ENCODE data around the gene CBX5. TPM values are rescaled to one million over a fixed set of nuclear protein-coding genes. Genes with fewer than 3 reads are reported as not detected.
"Not testable (repeated sequence)": the region's sequence is repeated elsewhere in the genome, so short reads cannot be mapped to it uniquely, and the experiment has no call there.

Gene CBX5
- total RNA-seq, 2 donors from 2014 or later = 50.8 to 55.7 TPM

DNA sequence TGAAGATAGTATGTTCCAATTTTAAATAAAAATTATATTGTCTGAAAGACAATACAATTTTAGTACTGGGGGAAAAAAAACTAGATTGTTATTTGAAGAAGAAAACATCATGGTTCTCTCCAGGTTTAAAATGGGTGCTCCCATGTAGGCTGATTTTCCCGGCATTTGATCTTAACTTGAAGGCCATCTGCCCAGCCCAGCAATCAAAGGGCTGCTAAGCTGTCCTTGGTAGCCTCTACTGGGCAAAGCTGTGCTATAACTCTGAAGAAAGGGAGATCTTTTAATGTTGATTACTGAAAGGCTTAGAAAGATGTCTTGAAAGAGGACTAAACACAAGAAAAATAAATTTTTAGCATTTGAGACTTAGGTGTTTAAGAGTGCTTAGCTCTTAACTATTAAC lies 41.4 kb downstream of the CBX5 start:
- no peak for ATAC-seq
- DNase-seq = no peak
- intact Hi-C loops (cut with DNase I) = no loop called here

DNA sequence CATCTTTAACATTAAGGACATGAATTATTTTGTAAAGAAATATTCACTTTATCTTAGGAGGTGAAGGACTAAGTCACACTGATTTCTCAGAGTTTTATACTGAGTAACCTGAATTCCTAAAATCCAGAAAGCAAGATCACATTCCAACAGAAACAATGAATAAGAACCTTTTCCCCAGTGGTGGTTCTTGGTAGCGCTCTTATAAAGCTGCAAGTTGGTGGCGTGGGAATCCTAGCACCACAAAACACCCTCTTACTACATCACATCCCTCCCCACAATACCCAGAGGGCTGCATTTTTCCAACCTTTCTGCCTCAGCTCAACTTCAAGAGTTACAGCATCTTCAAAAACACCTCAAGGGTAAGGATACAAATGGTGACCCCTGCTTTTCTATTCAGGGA lies 47.1 kb downstream of the CBX5 start:
- no peak for DNase-seq
- intact Hi-C loops (cut with DNase I) = no loop called here
- ATAC-seq = no peak

DNA sequence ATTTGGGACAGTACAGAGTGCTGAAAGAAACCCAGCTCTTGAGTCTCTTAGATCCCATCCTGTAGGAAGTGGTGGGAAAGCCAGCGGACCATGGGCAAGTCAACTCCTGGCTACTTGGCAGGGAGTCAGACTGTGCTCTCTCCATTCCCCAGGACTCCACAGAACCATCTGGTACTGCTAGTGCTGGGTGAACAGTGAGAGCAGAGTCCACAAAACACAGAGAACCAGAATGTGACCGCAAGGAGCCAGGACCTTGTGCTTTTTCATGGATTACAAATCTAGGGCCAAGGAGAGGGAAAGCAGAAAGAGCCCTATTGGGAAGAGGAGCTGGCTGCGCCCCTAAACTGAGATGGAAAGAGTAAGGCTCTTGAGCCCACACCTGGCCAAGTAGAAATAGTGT lies 48.7 kb downstream of the CBX5 start:
- intact Hi-C loops (cut with DNase I); ATAC-seq; DNase-seq: not testable (repeated sequence)

DNA sequence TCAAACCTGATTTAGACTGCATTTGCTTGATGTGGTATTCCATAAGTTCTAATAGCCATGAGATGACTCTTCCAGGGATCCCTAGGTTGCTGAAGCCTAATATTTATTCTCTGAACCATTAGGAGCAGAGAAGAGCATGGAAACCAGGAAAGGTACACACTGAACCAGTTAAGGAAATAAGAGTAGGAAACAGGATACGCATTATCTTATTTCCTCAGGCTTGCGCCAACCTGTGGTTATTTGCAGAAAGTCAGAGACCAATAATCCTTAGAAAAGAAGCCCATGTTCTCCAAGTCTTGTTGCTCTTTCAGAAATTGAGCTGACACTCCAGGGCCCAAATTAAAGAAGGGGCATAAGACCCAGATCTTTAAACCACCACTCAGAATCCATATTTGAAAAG lies 49.4 kb downstream of the CBX5 start:
- intact Hi-C loops (cut with DNase I) = no loop called here
- DNase-seq (no peak), ATAC-seq (no peak)

DNA sequence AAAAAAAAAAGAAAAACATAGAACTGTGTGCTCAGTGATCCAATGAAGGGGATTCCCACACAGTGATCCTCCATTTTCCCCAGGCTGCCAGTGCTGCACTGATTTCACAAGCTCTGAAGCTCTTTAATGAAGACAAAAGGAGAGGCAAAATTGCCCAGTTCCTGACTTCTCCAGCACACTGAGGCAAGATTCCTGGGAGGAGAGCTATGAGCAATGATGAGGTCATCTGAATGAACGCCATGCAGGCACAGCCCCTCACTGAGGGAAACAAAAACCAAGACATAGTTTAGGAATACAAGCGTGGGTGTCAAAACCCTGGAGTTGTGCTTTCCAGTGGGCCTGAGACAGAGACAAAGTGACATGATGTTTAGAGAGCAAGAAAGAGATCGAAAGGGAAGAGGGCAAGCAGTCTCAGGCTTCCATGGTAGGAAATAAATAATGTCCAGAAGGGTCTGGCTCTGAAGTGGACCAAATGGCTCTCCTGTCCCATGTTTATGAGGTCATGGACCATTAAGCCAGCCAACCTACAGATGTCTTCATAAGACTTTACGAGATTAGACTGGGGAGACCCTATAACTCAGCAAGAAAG lies 50.2 kb downstream of the CBX5 start:
- DNase-seq (peak; percentile 50), ATAC-seq (peak; percentile 77 to 94)
- intact Hi-C loops (cut with DNase I) = no loop called here

DNA sequence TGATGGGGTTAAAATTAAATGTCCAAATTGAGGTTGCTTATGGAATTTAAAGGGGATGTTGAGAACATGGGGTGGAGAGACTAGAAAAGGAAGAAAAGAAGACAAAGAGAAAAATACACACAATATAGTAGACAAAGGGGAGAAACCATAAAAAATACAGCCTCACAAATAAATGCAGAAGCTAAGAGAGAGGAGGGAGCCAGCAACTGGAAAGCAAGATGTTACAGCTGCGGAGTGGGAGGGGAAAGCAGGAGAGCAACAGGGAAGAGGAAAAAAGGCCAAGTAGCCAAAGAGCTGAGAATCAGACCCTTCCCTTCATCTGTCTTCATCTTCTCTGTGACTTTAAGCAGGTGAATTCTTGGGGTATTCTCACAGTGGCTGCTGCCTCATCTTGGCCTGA lies 51.5 kb downstream of the CBX5 start:
- ATAC-seq (peak in 1 of 2 donors; percentile 24), DNase-seq (no peak)
- intact Hi-C loops (cut with DNase I) = no loop called here

DNA sequence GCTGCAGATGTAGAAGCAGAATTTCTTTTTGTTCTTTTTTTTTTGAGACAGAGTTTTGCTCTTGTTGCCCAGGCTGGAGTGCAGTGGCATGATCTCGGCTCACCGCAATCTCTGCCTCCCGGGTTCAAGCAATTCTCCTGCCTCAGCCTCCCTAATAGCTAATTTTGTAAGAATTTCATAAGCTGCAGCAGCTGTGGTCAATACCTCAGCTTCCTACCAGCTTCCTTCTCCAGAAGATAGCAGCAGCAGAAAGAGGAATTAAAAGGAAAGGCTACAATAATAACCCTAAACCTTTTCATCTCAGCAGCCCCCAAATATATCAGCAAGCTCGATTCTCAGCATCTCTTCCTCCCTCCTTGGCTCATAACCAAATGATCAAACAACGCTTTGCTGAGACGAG lies 52.0 kb downstream of the CBX5 start:
- DNase-seq; intact Hi-C loops (cut with DNase I); ATAC-seq: not testable (repeated sequence)

DNA sequence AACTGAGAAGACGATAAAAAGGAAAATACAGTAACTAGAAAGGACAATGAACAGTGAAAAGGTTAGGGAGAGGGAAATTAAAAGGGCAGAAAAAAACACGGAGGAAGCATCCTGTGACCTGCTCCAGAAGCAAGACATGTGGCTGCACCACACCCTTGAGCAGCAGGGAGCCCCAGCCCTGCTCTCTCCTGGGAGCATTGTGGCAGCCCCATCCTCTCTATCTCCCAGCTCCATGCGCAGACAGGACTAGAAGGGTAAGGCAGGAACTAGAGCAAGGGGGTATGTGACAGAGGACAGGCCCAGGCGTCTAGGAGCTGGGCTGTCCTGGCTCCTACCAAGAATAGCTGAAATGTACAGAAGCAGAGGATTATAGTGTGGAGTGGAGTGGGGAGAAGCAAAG lies 52.5 kb downstream of the CBX5 start:
- no peak for ATAC-seq
- intact Hi-C loops (cut with DNase I) = no loop called here
- DNase-seq = no peak

DNA sequence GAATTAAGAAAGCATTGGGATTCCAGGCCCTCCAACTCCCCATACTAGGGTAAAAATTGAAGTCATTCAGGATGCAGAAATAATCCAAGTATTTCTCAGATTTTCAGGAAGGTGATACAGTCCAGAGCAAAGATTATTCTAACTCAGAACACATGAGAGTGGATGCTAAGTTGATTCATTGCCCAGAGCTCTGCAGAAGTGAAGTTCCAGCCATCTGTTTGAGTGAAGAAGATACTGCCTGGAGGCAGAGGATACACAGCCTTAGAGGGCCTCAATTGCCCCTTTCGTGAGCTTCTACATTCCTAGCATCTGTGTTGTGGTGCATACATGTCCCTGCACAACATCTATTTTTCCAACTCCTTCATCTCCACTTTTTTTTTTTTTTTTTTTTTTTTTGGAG lies 54.3 kb downstream of the CBX5 start:
- DNase-seq (no peak), ATAC-seq (no peak)
- intact Hi-C loops (cut with DNase I) = no loop called here

DNA sequence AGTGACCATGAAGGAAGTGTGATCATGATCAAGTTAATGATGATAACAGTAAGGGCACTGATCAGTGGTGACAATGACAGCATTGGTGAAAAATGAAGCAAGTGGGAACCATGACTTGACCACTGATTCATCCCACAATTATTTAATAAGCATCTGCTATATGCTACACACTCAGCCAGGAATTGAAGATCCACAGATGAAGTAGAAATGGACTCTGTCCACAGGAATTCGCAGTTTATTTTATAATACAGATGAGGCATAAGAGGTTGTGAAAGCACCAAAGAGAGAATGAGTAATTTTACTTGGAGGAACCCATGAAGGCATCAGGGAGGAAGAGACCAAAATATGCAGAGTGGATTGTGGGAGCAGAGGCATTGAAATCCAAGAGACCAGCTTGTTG lies 57.3 kb downstream of the CBX5 start:
- ATAC-seq = no peak
- intact Hi-C loops (cut with DNase I) = no loop called here
- DNase-seq = no peak

DNA sequence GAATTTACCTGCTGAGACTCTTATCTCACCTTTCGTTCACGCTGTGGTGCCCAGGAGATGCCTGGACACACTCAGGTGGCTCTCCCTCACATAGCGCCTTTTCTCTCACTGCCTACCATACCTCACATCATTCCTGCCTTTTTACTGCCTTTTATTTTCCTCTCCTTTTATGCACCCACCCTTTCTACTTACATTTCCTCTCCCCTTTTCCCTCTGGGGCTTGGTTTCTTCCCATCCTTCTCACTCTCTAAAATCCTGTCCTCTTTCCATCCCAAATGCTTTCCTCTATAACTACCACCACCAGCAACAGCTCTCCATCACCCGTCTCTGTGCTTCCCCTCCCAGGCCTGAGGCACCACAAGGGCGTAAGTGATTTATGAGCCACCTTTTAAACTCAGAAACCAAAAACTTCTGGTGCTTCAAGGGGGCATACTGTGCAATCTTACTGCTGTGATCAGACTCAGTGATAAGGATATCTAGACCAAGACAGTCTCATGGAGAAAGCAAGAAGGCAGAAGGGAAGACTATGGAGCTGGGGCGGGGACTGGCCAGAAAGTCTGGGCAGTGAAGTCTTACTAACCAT lies 58.4 kb downstream of the CBX5 start:
- ATAC-seq (no peak), DNase-seq (no peak)
- intact Hi-C loops (cut with DNase I) = loop anchor here in 1 of 2 donors (2.0 kb wide), 1 partner anchor 139 kb away; no protein-coding TSS in a partner anchor

DNA sequence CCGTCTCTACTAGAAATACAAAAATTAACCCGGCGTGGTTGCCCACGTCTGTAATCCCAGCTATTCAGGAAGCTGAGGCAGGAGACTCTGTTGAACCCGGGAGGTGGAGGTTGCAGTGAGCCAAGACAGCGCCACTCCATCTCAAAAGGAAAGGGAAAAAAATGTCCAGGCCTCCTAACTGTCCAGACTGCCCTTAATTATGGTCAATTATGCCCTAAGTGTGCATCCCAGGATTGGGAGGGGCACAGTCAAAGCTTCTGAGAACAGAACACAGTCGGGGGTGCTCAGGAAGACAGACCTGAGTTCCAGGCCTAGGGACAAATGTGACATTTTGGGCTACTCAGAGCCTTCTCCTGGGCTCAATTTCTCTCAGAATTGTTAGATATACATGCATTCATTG lies 59.4 kb downstream of the CBX5 start:
- intact Hi-C loops (cut with DNase I) = loop anchor here in 1 of 2 donors (1.0 to 2.0 kb wide), 2 partner anchors 104 to 140 kb away; no protein-coding TSS in a partner anchor
- no peak for DNase-seq
- no peak for ATAC-seq

DNA sequence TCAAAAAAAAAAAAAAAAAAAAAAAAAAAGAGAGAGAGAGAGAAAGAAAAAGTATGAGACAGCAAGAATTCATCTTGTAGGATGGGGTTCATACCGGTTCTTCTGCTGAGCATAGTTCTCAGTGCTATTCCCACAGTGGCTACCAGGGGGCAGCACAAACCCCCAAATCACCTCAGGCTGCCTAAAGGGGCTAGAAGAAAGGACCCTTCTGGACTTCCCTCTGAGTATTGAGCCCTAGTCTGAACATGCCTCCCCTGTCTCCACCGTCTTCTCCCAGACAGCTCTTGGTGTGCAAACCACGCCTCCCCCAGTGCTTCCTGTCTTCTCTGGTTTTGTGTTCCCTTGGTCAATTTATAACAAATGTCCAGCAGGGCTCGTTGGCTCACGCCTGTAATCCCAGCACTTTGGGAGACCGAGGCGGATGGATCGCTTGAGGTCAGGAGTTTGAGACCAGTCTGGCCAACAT lies 59.8 kb downstream of the CBX5 start:
- intact Hi-C loops (cut with DNase I) = loop anchor here in 1 of 2 donors (1.0 to 2.0 kb wide), 2 partner anchors 104 to 141 kb away; no protein-coding TSS in a partner anchor
- peak; percentile 49 for DNase-seq

DNA sequence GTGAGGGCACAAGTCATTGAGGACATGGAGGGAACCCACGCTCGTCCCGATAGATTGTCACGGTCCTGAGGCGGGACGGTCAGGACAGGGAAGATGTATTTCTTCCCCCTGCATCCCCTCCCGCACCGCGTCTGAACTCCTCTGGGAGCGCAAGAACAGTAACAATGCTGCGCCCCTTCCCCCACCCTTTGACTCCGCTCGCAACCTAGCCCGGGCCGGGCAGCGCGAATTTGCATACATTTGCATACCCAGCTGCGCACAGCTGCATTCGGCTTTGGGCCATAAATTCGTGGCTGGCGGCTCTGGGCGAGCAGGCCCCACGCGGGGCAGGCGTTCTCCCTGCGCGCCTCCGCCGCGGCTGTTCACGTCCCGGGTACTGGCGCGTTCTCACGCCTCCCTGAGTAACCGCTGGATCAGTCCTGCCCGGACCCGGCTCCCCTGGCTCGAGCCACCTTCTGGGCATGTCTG lies 62.1 kb downstream of the CBX5 start:
- DNase-seq = peak; percentile 48
- intact Hi-C loops (cut with DNase I) = loop anchor here in 1 of 2 donors (5.0 kb wide), 1 partner anchor 144 kb away; the partner anchor contains the start of gene GPR84
- ATAC-seq = peak in 1 of 2 donors; percentile 28

More for the DNA sequence above, 59.8 kb downstream of the CBX5 start:
- peak; percentile 36 to 56 for ATAC-seq

DNA sequence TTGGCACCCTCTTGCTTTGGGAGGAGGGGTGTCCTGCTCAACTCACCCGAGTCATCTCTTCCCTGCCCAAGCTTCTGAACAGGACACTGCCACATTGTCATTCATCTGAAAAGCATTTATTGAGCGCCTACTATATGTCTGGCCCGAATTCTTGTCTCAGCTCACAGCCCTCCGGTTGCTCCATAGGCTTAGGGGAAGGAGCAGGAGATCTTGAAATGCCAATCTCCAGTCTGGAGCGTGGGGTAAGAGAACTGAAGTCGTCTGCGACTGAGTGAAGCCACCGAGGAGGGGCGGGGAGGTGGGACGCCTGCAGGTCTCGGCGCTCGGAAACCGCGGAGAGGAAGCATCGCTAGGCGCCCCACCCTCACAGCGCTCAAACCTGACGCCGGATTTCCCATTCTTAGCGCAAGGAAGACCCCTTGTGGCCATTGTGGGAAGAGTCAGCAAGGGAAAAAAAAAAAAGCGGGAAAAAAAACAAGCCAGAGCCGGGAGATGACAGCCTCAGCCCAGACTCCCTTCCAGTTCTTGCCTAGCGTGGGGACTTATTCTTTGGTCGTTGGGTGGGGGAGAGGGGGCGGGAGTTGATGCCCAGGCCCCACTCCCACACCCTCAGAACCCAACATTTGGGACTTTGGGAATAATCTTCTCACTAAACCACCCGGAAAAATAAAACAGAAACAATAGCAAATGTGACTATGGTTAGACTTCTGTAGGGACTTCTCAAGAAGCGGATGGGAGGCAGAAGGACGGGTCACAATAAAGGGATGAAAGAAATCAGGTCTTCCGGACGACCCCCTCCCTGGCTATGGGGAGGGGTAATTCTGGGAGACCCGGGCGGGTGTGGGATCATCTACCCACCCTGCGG lies 62.9 kb downstream of the CBX5 start:
- intact Hi-C loops (cut with DNase I) = loop anchor here in 1 of 2 donors (5.0 kb wide), 1 partner anchor 145 kb away; the partner anchor contains the start of gene GPR84
- ATAC-seq (peak; percentile 58), DNase-seq (peak; percentile 77)

DNA sequence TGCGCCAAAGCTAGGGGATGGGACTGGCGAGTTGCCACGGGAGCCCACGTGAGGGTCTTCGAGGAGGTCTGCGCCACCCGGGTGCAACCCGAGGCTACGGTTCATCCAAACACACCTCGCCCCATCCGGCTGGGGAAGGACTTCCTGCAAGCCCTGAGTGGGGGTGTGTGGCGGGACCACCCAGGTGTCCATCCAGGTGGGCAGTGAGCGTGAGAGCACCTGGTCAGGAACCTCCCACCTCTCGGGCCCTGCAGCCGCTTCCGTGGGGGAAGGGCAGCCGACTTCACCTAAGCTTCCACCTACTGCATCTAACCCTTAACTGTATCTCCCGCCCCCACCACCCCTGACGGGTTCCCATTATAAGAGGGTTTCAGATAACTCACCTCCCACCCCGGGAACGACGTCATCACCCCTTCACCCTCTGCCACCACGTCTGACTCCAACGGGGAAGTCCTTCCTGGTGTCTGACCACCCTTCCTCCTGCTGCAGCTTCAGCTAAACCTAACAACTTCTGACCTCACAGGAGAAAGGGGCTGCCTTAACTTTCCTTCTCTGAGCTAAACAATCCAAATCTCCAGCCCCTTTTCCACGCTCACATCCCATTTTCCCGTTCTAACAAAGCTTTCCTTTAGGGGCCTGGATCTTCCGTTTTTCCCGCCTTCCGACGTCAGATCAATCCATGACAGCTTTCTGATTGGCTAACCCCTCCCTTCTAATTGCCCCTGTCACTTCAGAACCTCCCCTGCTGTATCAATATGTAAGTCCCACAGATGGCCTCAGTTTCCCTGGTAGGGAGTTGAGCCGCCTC lies 63.7 kb downstream of the CBX5 start:
- ATAC-seq (peak in 1 of 2 donors; percentile 1), DNase-seq (peak; percentile 48)
- intact Hi-C loops (cut with DNase I) = loop anchor here in 1 of 2 donors (5.0 kb wide), 1 partner anchor 146 kb away; the partner anchor contains the start of gene GPR84

DNA sequence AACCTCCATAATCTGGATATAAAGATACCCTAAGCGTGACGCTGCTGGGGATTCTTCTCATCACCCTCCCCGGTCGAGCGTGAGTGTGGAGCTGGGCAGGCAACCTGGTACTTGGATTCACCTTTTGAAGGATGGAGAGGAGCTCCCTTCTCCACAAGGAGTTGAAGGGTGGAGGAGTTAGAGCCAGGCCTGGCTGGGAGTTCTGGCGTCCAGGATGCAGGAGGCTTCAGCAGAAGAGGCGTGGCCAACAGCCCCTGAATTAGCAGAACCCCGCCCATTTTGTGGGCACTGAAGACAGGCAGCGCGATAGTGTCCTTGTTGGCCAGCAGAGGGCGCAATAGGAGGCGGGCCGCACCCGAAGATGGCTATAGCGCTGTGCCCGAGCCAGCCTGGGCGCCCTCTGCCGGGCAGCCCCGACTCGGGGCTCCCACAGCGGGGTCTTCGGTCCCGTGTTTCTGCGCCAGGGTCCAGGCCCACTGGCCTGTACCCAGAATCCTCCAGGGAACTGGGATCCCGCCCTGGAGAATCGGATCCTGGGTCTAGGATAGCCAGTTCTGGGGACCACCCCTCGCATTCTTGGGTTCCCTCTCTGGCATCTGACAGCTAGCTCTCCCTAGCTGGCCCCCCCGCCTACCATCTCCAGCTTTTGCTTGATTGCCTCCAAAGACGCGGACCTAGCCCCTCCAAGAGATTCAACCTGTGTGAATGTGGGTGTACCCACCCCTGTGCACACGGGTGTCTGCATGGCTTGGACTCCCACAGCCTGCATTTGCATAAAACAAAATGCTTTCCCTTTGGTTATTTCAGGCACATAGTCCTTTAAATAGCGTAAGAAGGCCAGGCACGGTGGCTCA lies 65.1 kb downstream of the CBX5 start:
- DNase-seq = peak; percentile 92
- peak; percentile 82 to 90 for ATAC-seq
- intact Hi-C loops (cut with DNase I) = loop anchor here in 1 of 2 donors (5.0 kb wide), 1 partner anchor 148 kb away; the partner anchor contains the start of gene GPR84

DNA sequence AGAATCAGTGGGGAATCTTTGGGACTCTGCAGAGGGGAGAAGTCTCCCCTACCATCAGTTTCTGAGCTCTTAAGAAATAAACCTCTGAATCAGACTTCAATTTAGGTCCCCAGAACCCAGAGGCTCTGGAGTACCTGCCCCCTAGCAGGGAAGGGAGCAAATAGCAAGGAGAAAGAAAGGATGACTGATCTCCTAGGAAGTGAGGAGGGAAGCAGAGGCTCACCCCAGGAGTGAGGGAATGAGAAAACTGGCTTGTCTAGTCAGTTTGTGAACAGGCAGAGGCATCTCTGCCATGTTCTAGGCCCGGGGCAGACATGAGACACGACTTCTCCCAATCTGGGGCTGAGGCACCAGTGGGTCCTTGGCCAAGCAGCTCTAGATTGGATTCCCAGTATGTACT lies 66.8 kb downstream of the CBX5 start:
- intact Hi-C loops (cut with DNase I) = no loop called here
- ATAC-seq = no peak
- DNase-seq = no peak
